Measurements from ENCODE around the gene KDM6A. TPM values are rescaled to one million over a fixed set of nuclear protein-coding genes. Genes with fewer than 3 reads are reported as not detected.

The KDM6A gene
- total and polyA plus RNA-seq, 2 donors (not counting 1 experiment from before 2014, with no cell fraction given) = 33.3 to 57.0 TPM

GRCh38 chrX:44971674-44972073 is 98.7 kb downstream of the KDM6A start:
- H3K79me2 ChIP-seq (ENCODE audit: control insufficient read depth, insufficient read depth, low read length) = peaks cover 83% of the 10 kb centered on the region
- H3K4me1 ChIP-seq (ENCODE audit: control insufficient read depth in 2 of 2, insufficient read depth in 2 of 2, low read length in 2 of 2) = no peaks in the 10 kb centered on the region
- H3K27me3 ChIP-seq (replicated peaks in 1 of 4; ENCODE audit: control extremely low read depth in 1 of 4, control insufficient read depth in 3 of 4, insufficient read depth in 4 of 4, low read length in 3 of 4) = no peaks in the 10 kb centered on the region
- no CpG with 5 or more reads among the region's 8 CpGs for WGBS (ENCODE audit: insufficient coverage)
- TF ChIP-seq CTCF (IDR thresholded peaks at IDR 0.05) = no peak
- no peak for TF ChIP-seq EZH2 (IDR thresholded peaks at IDR 0.05; ENCODE audit: borderline replicate concordance, insufficient read depth, low read depth, low read length, poor library complexity, severe bottlenecking)
- H3K27ac ChIP-seq (ENCODE audit: low read length in 2 of 2) = no peak overlapping the region
- H3K4me2 ChIP-seq (replicated peaks; ENCODE audit: low read depth, low read length, poor library complexity, severe bottlenecking) = no peak overlapping the region
- H3K9me3 ChIP-seq (ENCODE audit: control extremely low read depth in 1 of 3, control insufficient read depth in 2 of 3, insufficient read depth in 1 of 3, low read length in 2 of 3) = peaks cover 2 to 10% (median 5%) of the 10 kb centered on the region in 3 donors
- H3K36me3 ChIP-seq (replicated peaks in 1 of 2; ENCODE audit: control extremely low read depth in 1 of 2, control insufficient read depth in 1 of 2, extremely low read depth in 1 of 2, insufficient read depth in 2 of 2, low read length in 1 of 2) = peaks cover 0 to 2% of the 10 kb centered on the region in 2 experiments
- ChIA-PET CTCF (no interaction called here), POLR2A (no interaction called here)
- intact Hi-C loops (cut with micrococcal nuclease) = no loop called here
- Mint-ChIP-seq H3K27me3 (no peaks in the 10 kb centered on the region), H3K27ac (no peak overlapping the region), H3K9me3 (ENCODE audit: insufficient read depth) (peaks cover 5% of the 10 kb centered on the region), H3K4me3 (no peak overlapping the region), H3K4me1 (peaks cover 11% of the 10 kb centered on the region)
- ATAC-seq (ENCODE audit: low read depth) (no peak), DNase-seq (no peak)
- H2AFZ ChIP-seq (ENCODE audit: insufficient read depth, low read depth, low read length, poor library complexity, severe bottlenecking) = no peak overlapping the region
- no peak overlapping the region for H3K9ac ChIP-seq (ENCODE audit: low read length)
- peaks cover 32% of the 10 kb centered on the region for H4K20me1 ChIP-seq (ENCODE audit: control insufficient read depth, insufficient read depth, low read length, poor library complexity, severe bottlenecking)
- no peak overlapping the region for H3K4me3 ChIP-seq (ENCODE audit: control extremely low read depth in 1 of 5, extremely low read depth in 1 of 5, insufficient read depth in 1 of 5, low read depth in 2 of 5, low read length in 4 of 5)

GRCh38 chrX:44972132-44972531 is 99.1 kb downstream of the KDM6A start:
- no peak overlapping the region for H3K27ac Mint-ChIP-seq
- Histone ChIP-seq H3K36me3 (replicated peaks in 1 of 2; ENCODE audit: control extremely low read depth in 1 of 2, control insufficient read depth in 1 of 2, extremely low read depth in 1 of 2, insufficient read depth in 2 of 2, low read length in 1 of 2) (peaks cover 0 to 2% of the 10 kb centered on the region in 2 experiments), H2AFZ (ENCODE audit: insufficient read depth, low read depth, low read length, poor library complexity, severe bottlenecking) (no peak overlapping the region), H4K20me1 (ENCODE audit: control insufficient read depth, insufficient read depth, low read length, poor library complexity, severe bottlenecking) (peaks cover 32% of the 10 kb centered on the region), H3K27me3 (replicated peaks in 1 of 4; ENCODE audit: control extremely low read depth in 1 of 4, control insufficient read depth in 3 of 4, insufficient read depth in 4 of 4, low read length in 3 of 4) (no peaks in the 10 kb centered on the region), H3K27ac (ENCODE audit: low read length in 2 of 2) (no peak overlapping the region), H3K4me3 (ENCODE audit: control extremely low read depth in 1 of 5, extremely low read depth in 1 of 5, insufficient read depth in 1 of 5, low read depth in 2 of 5, low read length in 4 of 5) (no peak overlapping the region), H3K4me1 (ENCODE audit: control insufficient read depth in 2 of 2, insufficient read depth in 2 of 2, low read length in 2 of 2) (no peaks in the 10 kb centered on the region), H3K79me2 (ENCODE audit: control insufficient read depth, insufficient read depth, low read length) (peaks cover 85% of the 10 kb centered on the region), H3K9ac (ENCODE audit: low read length) (no peak overlapping the region), H3K4me2 (replicated peaks; ENCODE audit: low read depth, low read length, poor library complexity, severe bottlenecking) (no peak overlapping the region), H3K9me3 (ENCODE audit: control extremely low read depth in 1 of 3, control insufficient read depth in 2 of 3, insufficient read depth in 1 of 3, low read length in 2 of 3) (peaks cover 2 to 10% (median 5%) of the 10 kb centered on the region in 3 donors)
- no peaks in the 10 kb centered on the region for H3K27me3 Mint-ChIP-seq
- POLR2A ChIA-PET = no interaction called here
- intact Hi-C loops (cut with micrococcal nuclease) = no loop called here
- no peak overlapping the region for H3K4me3 Mint-ChIP-seq
- no peak for DNase-seq
- CTCF ChIA-PET = no interaction called here
- WGBS (ENCODE audit: insufficient coverage) = no CpG with 5 or more reads among the region's 2 CpGs
- peaks cover 9% of the 10 kb centered on the region for H3K4me1 Mint-ChIP-seq
- no peak for TF ChIP-seq CTCF (IDR thresholded peaks at IDR 0.05)
- no peak for TF ChIP-seq EZH2 (IDR thresholded peaks at IDR 0.05; ENCODE audit: borderline replicate concordance, insufficient read depth, low read depth, low read length, poor library complexity, severe bottlenecking)
- peaks cover 3% of the 10 kb centered on the region for H3K9me3 Mint-ChIP-seq (ENCODE audit: insufficient read depth)
- ATAC-seq (ENCODE audit: low read depth) = no peak

All from B cell (primary cell).